Mucosa of descending colon (tissue), 3 donors: ENCODE results near the gene WLS. TPM values are rescaled to one million over a fixed set of nuclear protein-coding genes. Genes with fewer than 3 reads are reported as not detected.

Experiments
- ATAC-seq: fragments of 200-7000 bp; cut with Tn5 transposase; one replicate; pipeline ENCODE4 v1.9.1; 2020; ENCODE audit warnings: mild to moderate bottlenecking, moderate library complexity
- DNase-seq, 3 donors: peaks; one replicate each; pipeline ENCODE4 v3.0.0-alpha.2; 2020
- H3K36me3 ChIP-seq: fragments of 200-600 bp; one replicate; pipeline ENCODE4 v1.8.0; 2021; ENCODE audit warnings: low read depth, mild to moderate bottlenecking
- H3K4me1 ChIP-seq: fragments of 200-600 bp; one replicate; pipeline ENCODE4 v1.8.0; 2021; ENCODE audit warnings: low read depth, mild to moderate bottlenecking
- H3K4me3 ChIP-seq: fragments of 200-600 bp; one replicate; pipeline ENCODE4 v1.8.0; 2021; ENCODE audit warnings: mild to moderate bottlenecking
- H3K9me3 ChIP-seq: fragments of 200-600 bp; one replicate; pipeline ENCODE4 v1.8.0; 2021; ENCODE audit warnings: mild to moderate bottlenecking
- intact Hi-C, 2 donors: fragments of 100-400 bp; cut with DNase I in 1 of 2; cut with micrococcal nuclease in 1 of 2; formaldehyde crosslinking; loops; one replicate each; pipeline versions ENCODE4 v1.11.0 to v1.11.1; 2022; cut with DNase I, micrococcal nuclease
- total RNA-seq, 3 donors: library from RNA; stranded (reverse); fragmentation: NEBNext Ultra II Directional in 2 of 3; extraction: Animal tissue kit (Norgen Biotek cat#: 25700) in 2 of 3; gene quantifications; one replicate each; pipeline versions ENCODE4 v1.2.1 to v1.2.4, GENCODE V29; 2021 to 2023
- TF ChIP-seq, protein P1 (sequence below): fragments of 200-600 bp; IDR thresholded peaks from one replicate; pipeline ENCODE4 v1.8.0; 2022; ENCODE audit warnings: antibody characterized with exemption, mild to moderate bottlenecking
- donor health status: DM: no; HTN: no; CAD: no; lungs with moderate emphysema.
- donor health status: DM: no; HTN: no; CAD: no.
- donor health status: DM: no; HTN: yes; CAD: no.

WLS gene
- total RNA-seq, 3 donors from 2014 or later: 100 to 182 (median 118) TPM

DNA sequence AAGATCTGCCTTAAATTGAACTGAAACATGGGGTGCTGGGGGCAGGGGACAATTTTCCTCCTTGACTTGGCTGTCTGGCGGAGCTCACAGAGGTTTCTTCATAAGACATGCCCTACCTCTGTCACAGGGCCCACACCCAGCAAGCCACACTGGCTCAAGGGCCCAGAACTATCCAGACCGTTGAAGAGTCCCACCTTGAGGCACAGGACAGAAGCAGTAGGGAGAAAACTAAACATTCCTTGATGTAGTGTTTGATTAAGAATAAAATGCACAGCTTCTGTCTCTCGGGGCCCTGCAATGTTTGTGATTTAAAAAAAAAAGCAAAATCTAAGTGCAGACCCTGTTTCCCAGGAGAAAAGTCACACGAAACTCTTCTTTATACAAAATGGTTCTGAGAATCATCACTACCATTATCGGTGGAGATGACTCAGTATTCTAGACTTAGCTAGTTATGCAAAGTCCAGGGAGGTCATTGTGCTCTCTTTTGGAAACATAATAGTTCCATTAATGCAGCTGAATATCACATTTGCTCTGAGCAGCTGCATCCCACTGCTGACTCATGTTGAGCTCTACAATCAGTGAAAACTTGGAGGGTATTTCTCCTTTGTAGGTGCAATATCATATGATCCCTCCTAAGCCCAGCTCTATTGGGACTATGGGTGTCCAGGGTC is 128.3 kb downstream of the WLS start:
- Histone ChIP-seq H3K9me3 (no peaks in the 10 kb centered on the region), H3K36me3 (no peaks in the 10 kb centered on the region), H3K4me1 (peaks cover 24% of the 10 kb centered on the region), H3K4me3 (no peak overlapping the region)
- intact Hi-C loops: loop anchor here in 1 of 2 donors (10.0 kb wide), 1 partner anchor 339 kb away; no protein-coding TSS in a partner anchor
- DNase-seq: no peak
- ATAC-seq: no peak
- TF ChIP-seq, protein P1, sequence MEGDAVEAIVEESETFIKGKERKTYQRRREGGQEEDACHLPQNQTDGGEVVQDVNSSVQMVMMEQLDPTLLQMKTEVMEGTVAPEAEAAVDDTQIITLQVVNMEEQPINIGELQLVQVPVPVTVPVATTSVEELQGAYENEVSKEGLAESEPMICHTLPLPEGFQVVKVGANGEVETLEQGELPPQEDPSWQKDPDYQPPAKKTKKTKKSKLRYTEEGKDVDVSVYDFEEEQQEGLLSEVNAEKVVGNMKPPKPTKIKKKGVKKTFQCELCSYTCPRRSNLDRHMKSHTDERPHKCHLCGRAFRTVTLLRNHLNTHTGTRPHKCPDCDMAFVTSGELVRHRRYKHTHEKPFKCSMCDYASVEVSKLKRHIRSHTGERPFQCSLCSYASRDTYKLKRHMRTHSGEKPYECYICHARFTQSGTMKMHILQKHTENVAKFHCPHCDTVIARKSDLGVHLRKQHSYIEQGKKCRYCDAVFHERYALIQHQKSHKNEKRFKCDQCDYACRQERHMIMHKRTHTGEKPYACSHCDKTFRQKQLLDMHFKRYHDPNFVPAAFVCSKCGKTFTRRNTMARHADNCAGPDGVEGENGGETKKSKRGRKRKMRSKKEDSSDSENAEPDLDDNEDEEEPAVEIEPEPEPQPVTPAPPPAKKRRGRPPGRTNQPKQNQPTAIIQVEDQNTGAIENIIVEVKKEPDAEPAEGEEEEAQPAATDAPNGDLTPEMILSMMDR: no peak

DNA sequence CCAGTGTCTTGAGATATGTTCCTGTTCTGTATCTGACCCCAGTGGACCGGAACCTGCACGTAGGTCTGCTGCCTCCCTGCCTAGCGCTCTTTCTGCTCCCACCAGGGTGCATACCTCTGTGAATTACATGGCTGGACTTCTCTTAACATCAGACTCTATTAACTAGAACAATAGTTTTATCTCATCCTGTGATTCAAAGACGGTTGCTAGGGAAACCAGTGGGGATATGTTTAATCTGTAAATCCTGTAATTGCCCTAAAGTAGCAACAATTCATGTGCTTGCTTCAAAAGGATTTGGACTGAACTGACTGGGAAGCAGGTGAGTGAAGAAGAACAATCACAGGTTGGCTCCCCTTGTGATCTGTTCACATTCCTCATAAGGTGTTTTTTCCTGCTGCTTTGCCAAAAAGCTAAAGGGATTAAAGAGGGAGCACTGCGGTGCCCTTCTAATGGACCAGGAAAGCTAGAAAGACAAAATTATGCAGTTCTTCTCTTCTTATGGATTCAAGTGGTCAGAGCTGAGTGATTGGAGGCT is 129.2 kb downstream of the WLS start:
- H3K9me3 ChIP-seq: no peaks in the 10 kb centered on the region
- H3K4me1 ChIP-seq: peaks cover 24% of the 10 kb centered on the region
- intact Hi-C loops: loop anchor here in 1 of 2 donors (10.0 kb wide), 1 partner anchor 338 kb away; no protein-coding TSS in a partner anchor
- DNase-seq (no peak), ATAC-seq (no peak)
- H3K36me3 ChIP-seq: no peaks in the 10 kb centered on the region
- H3K4me3 ChIP-seq: no peak overlapping the region
- TF ChIP-seq, protein P1: no peak

DNA sequence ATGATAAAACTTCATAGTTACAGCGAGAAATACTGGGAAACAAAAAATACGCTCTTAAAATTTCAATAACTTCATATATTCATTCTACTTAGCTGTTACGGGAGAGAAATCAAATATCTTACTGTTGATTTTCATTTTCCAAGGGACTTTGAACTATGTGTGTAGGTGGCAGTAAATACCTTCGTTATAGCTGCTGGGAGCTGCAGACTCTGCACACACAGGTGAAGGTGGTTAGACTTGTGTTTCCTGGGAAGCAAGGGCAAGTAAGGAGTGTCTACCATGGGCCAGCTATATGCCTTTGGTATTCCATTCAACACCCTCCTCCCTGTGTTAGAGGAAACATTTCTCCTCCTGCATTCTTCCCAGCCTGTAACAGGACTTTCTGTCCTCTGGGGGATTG is 130.5 kb downstream of the WLS start:
- intact Hi-C loops: loop anchor here in 1 of 2 donors (10.0 kb wide), 1 partner anchor 337 kb away; no protein-coding TSS in a partner anchor
- Histone ChIP-seq H3K36me3 (no peaks in the 10 kb centered on the region), H3K9me3 (no peaks in the 10 kb centered on the region), H3K4me3 (no peak overlapping the region), H3K4me1 (peaks cover 24% of the 10 kb centered on the region)
- DNase-seq: peak in 1 of 3 donors; percentile 64
- TF ChIP-seq, protein P1: no peak
- peak; percentile 99 for ATAC-seq

DNA sequence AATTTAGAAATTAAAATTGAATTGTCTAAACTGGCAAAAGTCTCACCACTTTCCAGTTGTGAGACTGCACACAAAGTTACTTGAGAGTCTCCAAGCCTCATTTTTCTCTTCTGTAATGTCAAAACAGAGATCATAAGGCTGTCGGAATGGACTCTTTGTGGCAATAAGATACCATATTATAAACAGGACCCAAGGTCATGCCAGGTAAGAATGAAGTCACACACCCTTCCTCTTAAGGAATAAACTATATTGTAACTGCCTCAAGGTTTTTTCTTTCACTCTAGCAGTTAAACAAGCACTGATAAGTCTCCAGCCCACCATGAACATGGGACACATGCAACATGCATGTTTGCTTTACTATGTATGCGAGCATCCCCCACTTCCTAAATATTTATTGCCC is 131.8 kb downstream of the WLS start:
- peaks cover 24% of the 10 kb centered on the region for H3K4me1 ChIP-seq
- H3K36me3 ChIP-seq: no peaks in the 10 kb centered on the region
- H3K4me3 ChIP-seq: no peak overlapping the region
- intact Hi-C loops: loop anchor here in 1 of 2 donors (10.0 kb wide), 1 partner anchor 336 kb away; no protein-coding TSS in a partner anchor
- ATAC-seq: peak; percentile 65
- TF ChIP-seq, protein P1: no peak
- H3K9me3 ChIP-seq: no peaks in the 10 kb centered on the region
- peak in 1 of 3 donors; percentile 60 for DNase-seq

DNA sequence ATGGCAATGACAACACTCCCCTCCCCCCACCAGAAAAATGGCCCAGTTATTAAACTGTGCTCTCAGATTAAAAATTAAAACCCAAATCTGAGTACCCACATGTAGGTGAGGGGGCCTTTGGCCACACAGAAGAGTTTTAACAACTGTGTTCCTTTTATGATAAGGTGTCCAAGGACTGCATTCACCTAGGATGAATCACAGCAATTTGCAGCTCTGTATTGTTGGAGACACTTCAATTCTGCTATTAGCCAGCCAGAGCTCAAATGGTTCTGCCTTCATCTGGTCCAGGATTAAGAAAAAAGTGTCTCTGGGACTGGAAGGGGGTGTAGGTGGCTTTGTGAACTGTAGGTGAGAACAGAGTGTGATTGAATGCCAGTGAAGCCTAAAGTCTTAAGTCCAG is 138.6 kb downstream of the WLS start:
- Histone ChIP-seq H3K4me1 (no peaks in the 10 kb centered on the region), H3K36me3 (no peaks in the 10 kb centered on the region), H3K9me3 (no peaks in the 10 kb centered on the region), H3K4me3 (no peak overlapping the region)
- ATAC-seq (peak; percentile 60), DNase-seq (no peak)
- TF ChIP-seq, protein P1: no peak
- intact Hi-C loops: no loop called here
